C4-2B (cell line): ENCODE results near the gene CLEC16A.

Experiments
- H3K27ac ChIP-seq: fragments of 450-650 bp; 2 replicates; pipeline ENCODE4 v1.5.1; 2017
- ZFX ChIP-seq: fragments of 450-650 bp; IDR thresholded peaks from 2 replicates; pipeline ENCODE4 v1.6.1; 2017
- TF ChIP-seq, protein P1 (sequence below): fragments of 450-650 bp; conservative IDR thresholded peaks from 2 replicates; pipeline ENCODE4 v1.5.1; 2017; ENCODE audit warnings: mild to moderate bottlenecking

CLEC16A gene

DNA sequence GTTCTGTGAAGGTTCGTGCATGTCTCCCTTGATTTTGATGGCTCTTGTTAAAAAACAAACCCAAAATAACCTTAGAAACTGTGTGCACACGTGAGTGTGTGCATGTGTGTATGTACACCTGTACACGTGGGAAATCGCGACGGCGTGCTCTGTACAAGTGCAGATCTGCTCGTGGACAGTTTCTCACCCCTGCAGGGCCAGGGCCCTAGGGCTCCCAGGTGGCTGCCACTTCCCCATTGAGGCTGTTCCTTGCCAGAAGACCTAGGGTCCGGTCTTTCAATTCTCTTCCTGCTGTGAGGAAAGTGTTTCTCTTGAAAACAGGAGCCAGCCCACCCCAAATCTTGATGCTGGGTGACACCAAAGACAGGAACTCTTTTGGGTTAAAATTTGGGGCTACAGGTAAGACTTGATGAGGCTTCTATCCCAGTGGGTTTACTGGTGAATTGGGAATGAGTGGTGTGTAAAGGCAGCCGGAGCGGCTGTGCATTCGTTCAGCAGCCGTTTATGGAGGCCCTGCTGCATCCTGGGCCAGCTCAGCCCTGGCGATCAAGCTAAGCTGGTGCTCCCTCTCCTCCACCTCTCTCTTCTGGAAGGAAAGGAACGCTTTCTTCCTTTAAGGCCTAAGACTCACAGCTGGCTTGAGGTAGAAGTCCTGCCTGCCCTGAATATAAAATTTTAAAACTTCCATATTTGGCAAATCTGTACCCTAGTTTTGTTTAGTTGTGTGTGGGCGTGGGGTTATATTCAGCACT lies 137.9 kb downstream of the CLEC16A start:
- TF ChIP-seq ZFX: no peak
- TF ChIP-seq, protein P1, sequence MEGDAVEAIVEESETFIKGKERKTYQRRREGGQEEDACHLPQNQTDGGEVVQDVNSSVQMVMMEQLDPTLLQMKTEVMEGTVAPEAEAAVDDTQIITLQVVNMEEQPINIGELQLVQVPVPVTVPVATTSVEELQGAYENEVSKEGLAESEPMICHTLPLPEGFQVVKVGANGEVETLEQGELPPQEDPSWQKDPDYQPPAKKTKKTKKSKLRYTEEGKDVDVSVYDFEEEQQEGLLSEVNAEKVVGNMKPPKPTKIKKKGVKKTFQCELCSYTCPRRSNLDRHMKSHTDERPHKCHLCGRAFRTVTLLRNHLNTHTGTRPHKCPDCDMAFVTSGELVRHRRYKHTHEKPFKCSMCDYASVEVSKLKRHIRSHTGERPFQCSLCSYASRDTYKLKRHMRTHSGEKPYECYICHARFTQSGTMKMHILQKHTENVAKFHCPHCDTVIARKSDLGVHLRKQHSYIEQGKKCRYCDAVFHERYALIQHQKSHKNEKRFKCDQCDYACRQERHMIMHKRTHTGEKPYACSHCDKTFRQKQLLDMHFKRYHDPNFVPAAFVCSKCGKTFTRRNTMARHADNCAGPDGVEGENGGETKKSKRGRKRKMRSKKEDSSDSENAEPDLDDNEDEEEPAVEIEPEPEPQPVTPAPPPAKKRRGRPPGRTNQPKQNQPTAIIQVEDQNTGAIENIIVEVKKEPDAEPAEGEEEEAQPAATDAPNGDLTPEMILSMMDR: no peak
- H3K27ac ChIP-seq: no peak overlapping the region

DNA sequence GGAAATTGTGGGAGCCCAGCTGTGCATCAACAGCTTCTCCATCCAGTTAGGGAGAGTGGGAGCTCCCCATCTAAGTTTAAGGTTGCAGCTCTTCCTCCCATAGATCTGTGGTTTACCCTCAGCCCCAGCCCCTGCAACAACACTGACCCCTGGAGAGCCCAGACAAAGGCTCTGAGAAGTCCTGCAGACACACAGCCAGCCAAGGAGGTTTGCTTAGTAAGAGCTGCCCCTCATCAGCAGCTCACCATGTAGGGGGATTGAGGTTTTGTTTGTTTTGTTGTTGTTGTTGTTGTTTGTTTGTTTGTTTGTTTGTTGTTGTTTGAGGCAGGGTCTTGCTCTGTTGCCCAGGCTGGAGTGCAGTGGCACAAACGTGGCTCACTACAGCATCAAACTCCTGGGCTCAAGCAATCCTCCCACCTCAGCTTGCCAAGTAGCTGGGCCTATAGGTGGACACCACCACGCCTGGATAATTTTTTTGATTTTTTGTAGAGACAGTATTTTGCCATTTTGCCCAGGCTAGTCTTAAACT lies 138.6 kb downstream of the CLEC16A start:
- no peak for TF ChIP-seq ZFX
- TF ChIP-seq, protein P1: no peak
- no peak overlapping the region for H3K27ac ChIP-seq

DNA sequence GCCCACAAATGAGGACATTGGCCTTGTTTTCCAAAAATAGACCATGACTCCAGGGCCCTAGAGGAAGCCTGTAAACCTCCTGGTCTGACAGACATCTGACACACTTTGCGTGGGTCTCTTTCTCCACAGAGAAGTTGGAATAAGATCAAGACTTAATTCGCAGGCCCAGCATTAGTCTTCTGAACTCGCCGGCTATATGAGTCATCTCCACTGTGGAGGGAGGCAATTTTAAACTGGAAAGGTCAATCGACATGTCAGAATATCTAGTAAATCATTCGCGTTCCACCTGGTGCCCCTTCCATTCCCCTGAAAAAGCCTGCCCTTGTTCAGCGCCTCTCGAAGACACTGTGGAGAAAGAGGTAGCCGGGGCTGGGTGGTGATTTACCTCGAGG lies 140.1 kb downstream of the CLEC16A start:
- TF ChIP-seq ZFX: no peak
- TF ChIP-seq, protein P1: no peak
- no peak overlapping the region for H3K27ac ChIP-seq

DNA sequence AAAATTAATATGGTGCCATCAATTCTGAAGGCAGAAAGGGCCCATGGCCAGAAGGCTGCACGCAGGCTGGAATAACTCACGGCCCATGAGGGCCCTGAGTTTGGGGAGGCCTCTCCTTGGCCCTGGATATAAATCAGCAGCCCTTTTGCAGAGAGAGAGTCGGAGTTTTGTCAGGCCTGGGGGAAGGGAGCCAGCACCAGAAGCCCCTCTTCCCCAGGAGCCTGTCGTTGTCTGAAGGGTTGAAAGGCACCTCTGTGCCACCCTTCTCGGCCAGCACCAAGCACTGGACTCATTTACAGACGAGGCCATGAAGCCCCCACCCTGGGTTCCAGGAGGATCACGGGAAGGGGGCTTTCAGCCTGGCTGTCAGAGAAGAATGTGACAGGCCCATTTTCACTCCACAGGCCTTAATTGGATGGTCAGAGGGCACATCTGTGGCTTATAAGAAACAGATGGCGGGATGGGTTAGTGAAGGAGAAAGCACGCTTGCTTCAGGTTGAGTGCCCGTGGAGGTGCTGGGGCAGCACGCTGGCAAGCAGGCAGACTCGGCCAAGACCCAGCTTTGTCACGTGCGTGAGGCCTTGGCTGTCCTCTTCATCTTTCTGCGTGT lies 140.6 kb downstream of the CLEC16A start:
- no peak overlapping the region for H3K27ac ChIP-seq
- TF ChIP-seq ZFX: no peak
- TF ChIP-seq, protein P1: no peak

DNA sequence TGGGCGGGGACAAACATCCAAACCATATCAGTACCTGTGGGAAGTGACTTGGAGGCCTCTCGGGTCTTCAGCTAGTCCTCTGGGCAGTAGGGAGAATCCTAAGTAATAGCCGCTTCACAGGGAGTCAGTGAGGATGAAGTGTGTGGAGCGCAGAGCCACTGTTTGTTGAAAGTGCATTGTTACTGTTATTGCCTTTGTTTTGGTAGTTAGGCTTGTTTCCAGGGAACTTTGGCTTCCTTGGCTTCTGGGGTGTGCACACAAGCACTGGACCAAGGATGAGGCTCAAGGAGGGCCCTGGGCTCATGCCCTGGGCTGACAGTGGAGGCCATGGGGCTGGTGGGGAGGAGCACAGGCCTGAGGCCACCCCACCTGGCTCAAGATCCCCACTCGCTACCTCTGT lies 141.6 kb downstream of the CLEC16A start:
- TF ChIP-seq ZFX: no peak
- TF ChIP-seq, protein P1: no peak
- H3K27ac ChIP-seq: no peak overlapping the region

DNA sequence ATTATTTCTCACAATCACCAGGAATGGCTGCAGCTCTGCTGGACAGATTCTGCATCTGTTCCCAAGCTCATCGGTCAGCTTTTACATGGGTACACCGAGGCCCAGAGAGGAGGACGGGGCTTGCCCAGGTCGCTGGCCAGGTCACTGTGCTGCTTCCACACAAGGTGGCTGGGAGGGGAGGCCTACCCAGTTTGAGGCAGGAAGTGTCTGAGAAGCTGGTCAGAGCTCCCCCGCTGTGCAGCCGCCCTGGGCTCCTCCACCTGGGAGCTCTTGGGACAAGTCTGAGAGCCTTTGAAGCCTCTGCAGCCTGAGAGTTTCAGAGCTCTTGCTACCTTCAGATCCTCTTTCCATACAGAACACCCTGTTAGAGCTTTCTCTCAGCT lies 143.3 kb downstream of the CLEC16A start:
- no peak overlapping the region for H3K27ac ChIP-seq
- TF ChIP-seq, protein P1: no peak
- TF ChIP-seq ZFX: no peak

DNA sequence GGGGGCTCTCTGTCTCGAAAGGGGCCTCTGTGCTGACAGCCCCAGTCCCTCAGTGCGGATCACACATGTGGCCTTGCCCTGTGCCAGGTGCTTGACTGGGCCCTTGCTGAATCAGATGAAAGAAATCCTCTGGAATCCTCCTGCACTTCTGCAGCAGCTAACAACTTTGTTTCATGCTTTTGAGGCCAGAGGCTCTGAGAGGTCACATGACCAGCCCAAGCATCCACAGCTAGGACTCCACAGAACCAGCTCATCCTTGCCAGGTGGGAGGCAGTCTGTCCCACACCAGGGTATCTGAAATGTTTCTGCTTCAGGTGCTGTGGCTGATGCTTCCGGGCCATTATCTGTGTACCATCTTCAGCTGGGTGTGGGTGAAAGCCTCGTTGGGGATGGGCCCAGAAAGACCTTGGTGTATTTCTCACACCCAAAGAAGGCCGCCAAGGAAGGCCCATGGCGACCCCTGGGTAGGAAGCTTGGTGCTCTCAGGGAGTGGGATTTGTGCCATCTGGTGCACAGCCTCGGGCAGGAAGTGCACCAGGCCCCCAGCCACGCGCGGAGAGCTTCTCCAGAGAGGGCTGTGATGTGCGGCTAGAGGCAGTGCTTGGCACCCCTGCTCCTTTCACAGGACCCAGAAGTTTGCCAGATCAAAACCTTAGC lies 143.8 kb downstream of the CLEC16A start:
- H3K27ac ChIP-seq: no peak overlapping the region
- TF ChIP-seq, protein P1: no peak
- no peak for TF ChIP-seq ZFX
